Skin of body (tissue), 2 donors: ENCODE measurements around the gene BAIAP2L1. TPM values are rescaled to one million over a fixed set of nuclear protein-coding genes. Genes with fewer than 3 reads are reported as not detected.
"Not testable (repeated sequence)": the region's sequence is repeated elsewhere in the genome, so short reads cannot be mapped to it uniquely, and the experiment has no call there.

ENCODE experiments used
- DNase-seq: peaks from one replicate; lab custom pipeline; 2025; lab: John Stamatoyannopoulos, UW
- total RNA-seq: library from RNA; depleted of rRNA; stranded (reverse); fragments of >200 nt; gene quantifications from one replicate; pipeline ENCODE4 v1.2.3, GENCODE V29; 2014

BAIAP2L1 gene
- total RNA-seq, 1 donor from 2014 or later, result 7.6 TPM

DNA sequence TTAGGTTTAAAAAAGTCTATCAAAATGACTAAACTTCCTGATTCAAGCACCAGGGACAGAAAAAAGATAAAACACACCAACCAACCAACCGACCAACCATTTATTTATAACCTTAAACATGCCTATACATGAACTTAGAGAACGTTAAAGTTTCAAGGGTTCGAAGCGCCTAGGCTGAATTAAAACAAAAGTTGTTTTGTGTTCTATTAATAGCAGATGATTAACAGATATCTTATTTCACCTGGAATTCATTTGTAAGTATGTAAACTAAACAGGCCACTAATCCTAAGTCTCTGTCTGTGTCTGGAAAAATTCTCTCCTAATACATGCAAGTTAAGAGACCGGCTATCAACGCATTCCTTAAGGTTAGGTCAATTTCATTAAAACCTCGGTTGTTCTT lies 1.4 kb downstream of the BAIAP2L1 start:
- DNase-seq, result no peak

DNA sequence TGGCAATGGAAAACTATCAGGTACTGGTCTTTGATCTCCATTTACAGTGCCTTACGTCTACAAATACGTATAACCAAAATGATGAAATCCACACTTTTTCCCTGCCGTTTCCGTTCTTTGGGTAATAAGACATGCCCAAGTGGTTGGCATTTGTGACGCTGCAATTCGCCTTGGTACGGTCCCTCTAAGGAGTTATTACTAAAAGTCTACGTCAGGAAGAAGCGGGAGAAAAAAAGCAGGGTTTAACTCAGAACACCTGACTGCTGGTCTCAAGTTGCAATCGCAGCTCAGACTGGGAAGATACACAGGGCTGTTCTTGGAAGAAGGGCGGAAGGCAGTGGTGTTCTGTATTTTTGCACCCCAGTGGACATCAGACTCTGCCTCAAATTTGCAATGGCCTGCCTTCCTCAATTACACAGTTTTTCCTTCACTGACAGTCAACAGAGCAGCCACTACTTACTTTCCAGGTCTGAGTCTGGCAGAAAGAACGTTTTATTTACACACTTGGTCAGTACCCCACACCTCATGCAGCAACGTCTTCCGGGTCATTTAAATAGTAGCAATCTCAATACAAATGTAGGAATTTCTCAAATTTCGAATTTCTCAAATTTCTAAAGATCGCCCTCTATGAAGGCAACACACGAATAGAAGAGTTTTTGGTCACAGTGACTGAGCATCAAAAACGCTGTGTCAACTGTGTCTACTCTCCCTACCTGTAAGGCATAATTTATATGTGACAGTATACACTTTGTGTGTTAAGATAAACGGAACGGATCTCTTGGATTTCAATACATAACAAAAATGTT lies 2.1 kb downstream of the BAIAP2L1 start:
- no peak for DNase-seq

DNA sequence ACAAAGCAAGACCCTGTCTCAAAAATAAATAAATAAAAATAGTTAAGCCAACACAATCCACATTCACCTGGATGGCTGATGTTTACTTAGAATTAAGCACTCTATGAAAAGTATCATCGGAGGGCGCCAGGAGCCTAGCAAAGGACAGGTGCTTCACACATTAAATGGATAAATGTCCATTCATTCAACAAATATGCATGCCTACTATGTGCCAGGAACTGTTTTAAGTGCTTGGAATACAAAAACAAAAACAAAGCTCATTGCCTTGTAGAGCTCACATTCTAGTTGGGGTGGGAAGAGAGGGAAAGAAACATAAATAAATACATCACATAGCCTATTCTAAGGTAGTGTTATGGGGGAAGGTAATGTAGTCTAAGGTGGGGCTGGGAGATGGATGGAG lies 4.1 kb downstream of the BAIAP2L1 start:
- DNase-seq, result no peak

DNA sequence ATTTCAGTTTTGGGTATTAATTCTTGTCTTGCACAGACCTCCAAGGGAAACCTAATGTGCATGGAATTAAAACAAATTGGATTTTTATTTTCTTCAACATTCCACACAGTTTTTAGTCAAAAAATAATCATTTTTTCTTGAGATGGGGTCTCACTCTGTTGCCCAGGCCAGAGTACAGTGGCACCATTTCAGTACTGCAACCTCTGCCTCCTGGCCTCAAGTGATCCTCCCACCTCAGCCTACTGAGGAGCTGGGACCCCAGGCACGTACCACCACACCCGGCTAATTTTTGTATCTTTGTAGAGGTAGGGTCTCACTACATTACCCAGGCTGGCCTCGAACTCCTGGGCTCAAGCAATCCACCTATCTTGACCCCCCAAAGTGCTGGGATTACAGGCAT lies 4.9 kb downstream of the BAIAP2L1 start:
- no peak for DNase-seq

DNA sequence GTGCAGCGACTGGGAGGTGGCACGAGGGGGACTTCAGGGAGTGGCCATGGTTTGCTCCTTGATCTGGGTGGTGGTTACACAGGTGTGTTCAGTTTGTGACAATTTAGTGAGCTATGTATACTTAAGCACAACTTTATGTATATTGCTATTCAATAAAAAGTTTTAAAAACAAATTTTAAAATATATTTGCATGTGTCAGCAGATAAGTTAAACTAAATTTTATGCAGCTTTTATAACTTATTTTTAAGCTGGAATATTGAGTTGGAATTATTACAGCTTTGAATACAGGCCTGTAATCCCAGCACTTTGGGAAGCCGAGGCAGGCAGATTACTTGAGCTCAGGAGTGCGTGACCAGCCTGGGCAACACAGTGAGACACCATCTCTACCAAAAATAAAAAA lies 5.4 kb downstream of the BAIAP2L1 start:
- DNase-seq, result no peak

DNA sequence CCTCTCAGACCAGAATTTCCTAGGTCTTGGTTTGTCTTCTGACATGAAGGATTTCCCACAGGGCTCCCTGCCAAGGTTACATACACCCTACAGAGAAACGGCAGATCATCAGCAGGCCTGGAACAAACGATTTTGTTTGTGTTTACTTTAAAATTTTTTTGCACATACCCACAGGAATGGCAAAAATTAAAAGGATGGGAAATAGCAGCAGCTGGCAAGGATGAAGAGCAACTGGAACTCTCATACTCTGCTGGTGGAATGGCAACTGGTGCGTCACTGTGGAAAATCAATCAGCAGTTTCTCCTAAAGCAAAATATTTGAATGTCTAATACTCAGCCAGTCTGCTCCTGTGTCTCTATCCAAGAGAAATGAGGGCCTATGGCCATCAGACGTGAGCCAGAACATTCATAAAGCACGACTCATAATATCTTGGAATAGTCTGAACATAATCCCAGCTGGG lies 6.5 kb downstream of the BAIAP2L1 start:
- DNase-seq, result no peak

DNA sequence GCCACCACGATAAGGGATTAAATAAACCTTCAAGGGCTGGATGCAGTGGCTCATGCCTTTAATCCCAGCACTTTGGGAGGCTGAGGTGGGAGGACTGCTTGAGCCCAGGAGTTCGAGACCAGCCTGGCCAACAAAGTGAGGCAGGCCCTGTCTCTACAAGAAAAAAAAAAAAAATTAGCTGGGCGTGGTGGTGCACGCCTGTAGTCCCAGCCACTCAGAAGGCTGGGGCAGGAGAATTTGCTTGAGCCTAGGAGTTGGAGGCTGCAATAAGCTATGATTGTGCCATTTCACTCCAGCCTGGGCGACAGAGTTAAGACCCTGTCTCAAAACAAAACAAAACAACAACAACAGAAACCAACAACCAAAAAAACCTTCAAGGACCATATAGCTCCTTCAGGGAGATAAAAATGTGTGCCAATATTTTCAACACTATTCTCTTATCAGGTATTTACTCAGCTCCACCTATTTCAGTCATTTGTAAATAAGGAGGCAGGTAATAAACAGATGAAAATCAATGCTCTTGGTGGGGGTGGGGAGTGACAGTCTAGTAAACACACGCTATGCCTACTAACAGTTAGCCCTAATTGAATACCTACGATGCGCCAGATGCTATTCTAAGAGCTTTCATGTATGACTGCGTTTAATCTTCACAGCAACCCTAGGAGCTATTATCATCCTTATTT lies 13.2 kb downstream of the BAIAP2L1 start:
- no peak for DNase-seq

DNA sequence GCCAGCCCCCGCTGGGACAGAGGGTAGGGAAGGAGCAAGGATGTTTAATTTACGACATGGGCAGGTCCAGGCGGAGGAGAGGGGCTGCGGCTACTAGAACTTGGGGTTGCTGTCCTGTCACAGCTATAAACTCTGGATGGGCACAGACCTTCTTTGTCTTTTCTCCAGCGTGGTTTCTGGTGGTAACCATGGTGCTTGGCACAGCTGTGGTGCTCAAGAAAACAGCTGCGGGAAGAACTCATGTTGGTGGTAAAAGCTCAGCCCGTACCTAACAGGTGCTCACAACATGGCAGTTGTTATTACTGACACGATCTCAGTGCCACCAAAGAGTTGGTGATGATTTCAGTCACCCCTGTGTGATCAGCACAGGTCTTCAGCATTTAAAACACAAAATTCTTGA lies 13.8 kb downstream of the BAIAP2L1 start:
- DNase-seq, result no peak

DNA sequence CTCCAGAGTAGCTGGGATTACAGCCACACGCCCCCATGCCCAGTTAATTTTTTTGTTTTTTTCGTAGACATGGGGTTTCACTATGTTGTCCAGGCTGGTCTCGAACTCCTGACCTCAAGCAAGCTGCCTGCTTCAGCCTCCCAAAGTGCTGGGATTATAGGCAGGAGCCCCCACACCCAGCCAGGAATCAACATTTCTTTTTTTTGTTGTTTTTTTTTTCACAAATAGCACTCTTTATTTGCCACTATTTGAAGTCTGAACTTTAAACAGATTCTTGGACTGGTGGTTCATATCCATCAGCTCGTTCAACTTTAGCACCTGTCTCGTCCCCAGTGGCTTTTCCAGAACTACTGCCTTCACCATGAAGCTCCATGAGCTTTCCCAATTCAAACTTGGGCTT lies 15.4 kb downstream of the BAIAP2L1 start:
- DNase-seq, result not testable (repeated sequence)

DNA sequence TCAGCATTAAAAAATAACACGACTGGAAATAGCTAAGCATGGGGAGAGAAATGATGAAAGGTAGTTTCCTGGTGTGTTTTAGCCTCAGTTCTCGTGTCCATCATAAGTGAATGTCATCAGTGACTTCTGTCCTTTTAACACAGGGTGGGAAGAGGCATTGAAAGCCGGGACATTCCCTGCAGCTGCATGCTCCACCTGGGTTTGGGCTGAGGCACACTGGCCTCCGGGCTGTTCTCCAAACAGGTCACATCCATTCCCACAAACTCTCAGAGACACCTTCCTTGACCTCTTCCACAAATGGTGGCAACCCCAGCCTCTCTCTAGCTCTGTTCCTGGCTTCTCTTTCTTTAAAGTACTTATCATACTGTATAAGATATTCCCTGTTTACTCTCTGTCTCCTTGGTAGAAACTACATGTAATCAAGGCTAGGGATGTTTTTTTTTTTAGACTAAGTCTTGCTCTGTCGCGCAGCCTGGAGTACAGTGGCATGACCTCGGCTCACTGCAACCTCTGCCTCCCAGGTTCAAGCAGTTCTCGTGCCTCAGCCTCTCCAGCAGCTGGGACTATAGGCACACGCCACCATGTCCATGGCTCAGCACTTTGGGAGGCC lies 22.6 kb downstream of the BAIAP2L1 start:
- no peak for DNase-seq

DNA sequence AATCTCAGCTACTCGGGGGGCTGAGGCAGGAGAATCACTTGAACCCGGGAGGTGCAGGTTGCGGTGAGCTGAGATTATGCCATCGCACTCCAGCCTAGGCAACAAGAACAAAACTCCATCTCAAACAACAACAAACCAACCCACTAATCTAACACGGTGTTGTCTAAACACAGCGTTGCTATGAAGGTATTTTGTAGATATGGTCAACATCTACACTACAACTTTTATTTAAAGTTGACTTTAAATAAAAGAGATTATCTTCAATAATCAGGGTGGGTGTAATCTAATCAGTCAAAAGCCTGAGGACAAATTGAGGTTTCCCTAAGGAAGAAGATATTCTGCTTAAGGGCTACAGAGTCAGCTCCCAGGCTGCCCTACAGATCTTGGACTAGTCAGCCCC lies 24.2 kb downstream of the BAIAP2L1 start:
- DNase-seq, result no peak

DNA sequence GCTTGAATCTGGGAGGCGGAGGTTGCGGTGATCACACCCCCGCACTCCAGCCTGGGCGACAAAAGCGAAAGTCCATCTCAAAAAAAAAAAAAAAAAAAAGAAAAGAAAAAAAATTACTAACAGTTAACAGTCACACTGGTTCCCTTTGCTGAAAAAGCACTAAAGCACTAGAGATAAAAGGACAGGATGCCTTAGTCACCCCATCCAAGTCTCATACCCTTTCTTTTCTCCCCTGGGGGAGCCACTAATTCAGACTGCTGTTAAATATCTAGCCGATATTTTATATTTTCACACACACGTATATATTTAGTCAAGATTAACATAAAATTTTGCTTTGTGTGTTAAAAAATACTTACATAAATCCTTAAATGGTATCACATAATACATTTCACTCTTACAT lies 25.2 kb downstream of the BAIAP2L1 start:
- DNase-seq, result no peak

DNA sequence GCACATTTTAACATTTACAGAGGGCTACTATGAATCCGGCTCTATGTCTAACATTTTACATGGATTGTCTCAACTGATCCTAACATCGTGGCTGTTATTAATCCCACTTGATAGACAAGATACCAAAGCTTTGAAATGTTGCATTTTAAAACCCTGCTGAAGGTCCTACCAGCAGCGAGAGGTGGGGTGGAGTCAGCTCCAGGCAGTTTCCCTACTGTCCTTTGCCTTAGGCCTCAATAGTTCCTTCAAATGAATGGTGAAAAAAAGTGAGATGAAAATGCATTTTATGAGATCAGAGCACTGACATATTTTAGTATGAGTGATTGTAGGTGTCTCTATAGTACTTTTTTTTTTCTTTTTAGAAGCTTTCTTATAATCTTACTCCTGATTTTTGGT lies 26.6 kb downstream of the BAIAP2L1 start:
- DNase-seq, result no peak

DNA sequence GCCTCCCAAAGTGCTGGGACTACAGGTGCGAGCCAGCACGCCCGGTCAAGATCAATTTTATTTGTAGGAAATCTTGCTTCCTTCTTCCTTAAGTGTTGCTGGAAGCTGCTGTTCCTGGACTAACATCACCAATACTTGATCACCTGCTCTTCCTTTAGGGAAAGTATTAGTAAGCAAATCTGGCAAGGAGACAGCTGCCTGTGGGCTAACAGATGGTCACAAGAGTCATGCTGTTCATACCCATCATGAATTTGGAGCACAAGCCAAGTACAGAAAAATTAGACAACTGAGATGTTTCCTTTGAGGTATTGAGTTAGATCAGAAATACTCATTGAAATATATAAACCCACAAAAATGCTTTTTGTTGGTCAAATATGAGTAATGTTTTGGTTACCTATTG lies 27.9 kb downstream of the BAIAP2L1 start:
- no peak for DNase-seq

DNA sequence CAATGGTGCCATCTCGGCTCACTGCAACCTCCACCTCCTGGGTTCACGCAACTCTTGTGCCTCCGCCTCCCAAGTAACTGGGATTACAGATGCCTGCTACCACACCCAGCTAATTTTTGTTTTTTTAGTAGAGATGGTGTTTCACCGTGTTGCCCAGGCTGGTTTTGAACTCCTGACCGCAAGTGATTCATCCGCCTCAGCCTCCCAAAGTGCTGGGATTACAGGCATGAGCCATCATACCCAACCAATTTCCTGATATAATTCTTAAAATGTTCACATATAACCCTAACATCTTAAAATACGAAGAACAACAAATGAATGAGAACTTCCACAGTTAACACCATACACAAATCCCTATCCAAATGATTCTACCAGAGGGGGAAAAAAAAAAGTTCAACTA lies 31.2 kb downstream of the BAIAP2L1 start:
- no peak for DNase-seq

DNA sequence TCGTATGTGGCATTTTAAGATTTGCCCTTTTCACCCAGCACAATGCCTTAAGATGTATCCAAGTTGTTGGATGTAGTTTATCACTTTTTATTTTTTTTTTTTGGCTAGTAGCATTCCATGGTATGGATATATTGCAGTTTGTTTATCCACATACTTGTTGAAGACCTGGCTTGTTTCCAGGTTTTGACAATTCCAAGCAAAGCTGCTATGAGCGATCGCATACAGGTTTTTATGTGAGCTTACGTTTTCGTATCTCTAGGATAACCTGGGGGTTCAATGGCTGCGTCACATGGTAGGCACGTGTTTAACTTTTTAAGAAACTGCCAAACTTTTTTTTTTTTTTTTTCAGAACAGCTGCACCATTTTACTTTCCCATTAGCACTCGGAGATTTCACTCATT lies 32.2 kb downstream of the BAIAP2L1 start:
- no peak for DNase-seq

DNA sequence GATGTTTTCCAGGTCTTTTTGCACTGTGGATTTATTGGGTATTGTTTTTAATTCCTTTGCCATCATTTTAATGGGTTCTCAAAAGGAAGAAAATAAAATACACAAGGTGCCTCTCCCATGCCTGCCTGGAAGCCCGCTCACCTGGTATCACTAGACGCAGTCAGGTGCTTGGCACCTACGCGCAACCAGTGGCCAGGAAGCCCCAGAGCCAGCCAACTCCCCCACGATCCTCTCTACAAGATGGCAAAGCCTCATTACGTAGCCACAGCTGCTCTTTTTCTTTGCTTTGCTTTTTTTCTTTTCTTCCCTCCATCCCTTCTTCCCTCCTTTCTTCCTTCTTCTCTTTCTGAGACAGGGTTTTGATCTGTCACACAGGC lies 34.3 kb downstream of the BAIAP2L1 start:
- DNase-seq, result no peak

DNA sequence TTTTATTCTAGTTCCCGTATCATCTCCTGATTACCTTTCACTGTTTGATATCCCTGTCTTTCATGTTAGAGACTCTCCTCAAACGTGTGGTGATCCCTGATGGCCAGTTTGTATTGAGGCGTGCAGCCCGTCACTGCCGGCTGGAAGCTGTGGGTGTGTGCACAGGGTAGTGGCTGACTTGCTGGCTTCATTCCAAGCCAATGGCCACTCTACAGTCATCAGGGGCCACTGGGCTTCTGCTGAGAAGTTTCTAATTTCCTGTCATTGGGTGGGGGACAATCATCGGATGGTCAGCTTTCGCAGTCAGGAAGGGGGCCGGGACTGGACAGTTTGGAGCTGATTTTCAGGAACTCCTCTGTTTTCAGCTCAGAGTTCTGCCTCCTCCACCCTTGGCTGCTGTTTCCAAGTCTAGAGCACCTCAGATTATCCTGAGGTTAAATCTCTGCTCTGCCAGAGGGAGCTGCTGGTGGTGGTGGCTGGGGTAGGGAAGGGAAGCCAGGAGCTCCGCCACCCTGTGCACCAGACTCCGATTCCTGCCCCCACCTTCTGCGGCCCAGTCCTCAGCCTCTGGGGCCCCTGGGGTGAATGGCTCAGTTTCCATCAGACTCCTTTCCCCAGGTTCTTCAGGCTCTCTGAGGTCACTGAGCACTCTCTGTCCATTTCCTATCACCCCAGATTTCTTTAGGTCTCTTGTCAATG lies 34.9 kb downstream of the BAIAP2L1 start:
- no peak for DNase-seq

DNA sequence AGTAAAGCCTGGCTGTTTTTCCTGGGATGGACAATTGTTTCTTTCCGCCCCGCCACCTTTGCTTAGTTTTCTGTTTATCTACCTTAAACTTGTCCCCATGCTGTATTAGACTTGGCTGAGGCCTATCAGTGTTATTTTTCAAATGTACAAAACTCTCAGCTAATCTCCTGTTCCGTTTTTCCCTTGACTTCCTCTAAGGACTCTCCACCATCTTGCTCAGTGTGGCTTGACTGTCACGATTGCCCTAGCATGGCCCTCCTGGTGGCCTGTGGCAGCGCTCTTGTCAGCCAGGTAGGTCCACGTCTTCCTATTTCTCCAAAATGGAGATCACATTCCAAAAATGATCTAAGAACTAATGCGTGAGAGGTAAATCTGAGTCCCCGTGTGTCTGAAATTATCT lies 36.7 kb downstream of the BAIAP2L1 start:
- DNase-seq, result no peak

DNA sequence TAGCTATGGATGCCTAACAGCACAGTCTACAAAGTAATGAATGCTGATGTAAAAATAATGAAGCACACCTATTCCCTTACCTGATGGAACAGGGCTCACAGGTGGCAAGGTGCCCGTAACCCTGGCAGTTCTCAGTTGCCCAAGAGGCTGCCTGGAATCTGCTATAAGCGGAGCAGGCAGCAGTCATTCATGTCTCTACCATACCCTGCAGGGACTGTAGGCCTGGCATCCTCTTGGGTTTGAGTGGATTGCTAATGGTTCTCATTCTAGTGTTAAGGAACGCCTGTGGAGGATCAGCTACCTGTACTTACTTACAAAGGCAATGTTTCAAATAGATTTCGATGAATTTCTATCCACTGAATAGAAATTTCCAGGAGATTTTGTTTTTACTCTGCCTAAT lies 38.4 kb downstream of the BAIAP2L1 start:
- no peak for DNase-seq

DNA sequence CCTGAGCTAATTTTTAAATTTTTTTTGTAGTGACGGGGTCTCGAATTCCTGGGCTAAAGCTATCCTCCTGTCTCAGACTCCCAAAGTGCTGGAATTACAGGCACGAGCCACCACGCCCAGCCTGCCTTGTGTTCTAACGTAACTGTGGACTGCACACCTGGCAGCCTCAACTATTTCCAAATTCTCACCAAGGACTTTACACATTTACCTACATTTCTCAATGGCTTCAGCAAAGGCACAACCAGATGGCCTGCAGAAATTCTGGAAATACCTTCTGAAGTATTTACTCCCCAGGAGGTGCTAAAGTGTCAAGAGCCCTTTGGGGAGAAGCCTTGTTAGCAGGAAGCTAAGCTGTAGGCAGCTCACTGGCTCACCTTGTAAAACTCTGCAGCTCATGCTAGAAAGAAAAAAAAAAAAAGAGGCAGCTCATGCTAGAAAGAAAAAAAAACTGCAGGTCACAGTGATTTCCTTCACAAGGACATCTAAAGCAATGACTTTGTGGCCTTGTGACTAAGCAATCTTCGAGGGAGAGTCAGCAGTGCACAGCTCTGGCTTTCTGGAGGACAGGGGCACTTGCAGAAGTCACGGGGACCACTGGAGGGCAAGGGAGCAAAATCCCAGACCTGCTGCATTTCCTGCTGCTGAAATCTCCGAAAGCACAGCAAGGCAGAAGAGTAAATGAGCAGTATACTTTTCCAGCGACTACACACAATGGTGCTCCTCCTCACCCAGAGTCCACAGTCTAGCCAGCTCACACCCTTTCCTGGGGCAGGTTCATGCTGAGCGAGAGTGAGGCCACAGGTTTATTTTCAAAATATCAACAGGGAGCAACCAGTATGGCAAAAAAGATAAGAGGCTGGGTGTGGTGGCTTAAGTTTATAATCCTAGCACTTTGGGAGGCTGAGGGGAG lies 40.4 kb downstream of the BAIAP2L1 start:
- no peak for DNase-seq
